AG04449 (cell line): ENCODE data around the gene LUM.

Experiments
- CTCF ChIA-PET: fragments of 350-600 bp; formaldehyde crosslinking; extraction: SDS; loops from one replicate; lab custom pipeline; 2021; ENCODE audit warnings: antibody characterized with exemption; lab: Yijun Ruan, JAX
- POLR2A ChIA-PET: fragments of 400-600, 350-600 bp; formaldehyde crosslinking; extraction: SDS; loops from one replicate; lab custom pipeline; 2020; ENCODE audit warnings: antibody characterized with exemption, inconsistent platforms; lab: Yijun Ruan, JAX
- DNase-seq: peaks from one replicate; pipeline ENCODE4 v3.0.0-alpha.2; 2010; ENCODE audit warnings: low read depth, low spot score
- H3K4me3 ChIP-seq: 2 replicates; pipeline ENCODE4 v1.5.1; 2011; ENCODE audit warnings: low read depth, mild to moderate bottlenecking, control low read depth, low read length
- CTCF ChIP-seq: IDR thresholded peaks from one replicate; pipeline ENCODE4 v1.5.1; 2011; ENCODE audit warnings: mild to moderate bottlenecking, moderate library complexity, low read length, control low read depth, inconsistent platforms; ENCODE audit not compliant: insufficient read depth; ENCODE audit errors: missing control alignments

The LUM gene

GRCh38 chr12:91099836-91100235, 11.5 kb downstream of the LUM start:
- ChIA-PET CTCF (interaction anchor here (0.6 to 2.4 kb wide), 4 partner anchors 9 to 256 kb away, joined by 3 to 27 read pairs (median 4); no protein-coding TSS in a partner anchor), POLR2A (interaction anchor here (0.6 kb wide), 1 partner anchor 26 kb away, joined by 3 read pairs; no protein-coding TSS in a partner anchor)
- H3K4me3 ChIP-seq, result no peak overlapping the region
- no peak for TF ChIP-seq CTCF
- DNase-seq, result no peak

GRCh38 chr12:91099341-91099740, 12.0 kb downstream of the LUM start:
- CTCF ChIA-PET, result interaction anchor here (0.6 to 2.4 kb wide), 5 partner anchors 9 to 256 kb away, joined by 3 to 27 read pairs (median 4); no protein-coding TSS in a partner anchor
- no peak for DNase-seq
- no peak for TF ChIP-seq CTCF
- POLR2A ChIA-PET, result interaction anchor here (0.6 to 1.2 kb wide), 3 partner anchors 9 to 229 kb away, joined by 3 to 5 read pairs (median 4); no protein-coding TSS in a partner anchor
- H3K4me3 ChIP-seq, result no peak overlapping the region

DNA sequence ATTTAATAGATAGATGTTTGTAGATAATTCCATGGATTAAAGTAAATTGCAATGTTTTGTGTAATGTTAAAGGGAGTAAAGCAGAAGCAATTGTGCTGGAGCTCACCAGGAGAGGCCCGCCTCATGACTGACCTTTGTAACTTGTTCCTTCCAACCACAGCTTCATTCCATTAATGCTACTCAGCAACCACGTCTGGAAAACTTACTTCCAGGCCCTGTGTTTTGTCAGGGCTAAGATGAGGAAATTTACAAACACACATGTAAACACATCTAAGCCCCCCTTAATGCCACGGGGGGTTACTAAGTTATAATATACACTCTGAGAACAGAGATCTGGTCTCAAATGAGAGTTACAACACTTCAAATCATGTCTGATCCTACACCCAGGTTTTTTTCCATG, 12.4 kb downstream of the LUM start:
- POLR2A ChIA-PET, result interaction anchor here (0.5 to 1.2 kb wide), 5 partner anchors 9 to 229 kb away, joined by 3 to 5 read pairs (median 3); no protein-coding TSS in a partner anchor

GRCh38 chr12:91098461-91098860, 12.8 kb downstream of the LUM start:
- POLR2A ChIA-PET, result interaction anchor here (0.5 to 1.2 kb wide), 4 partner anchors 10 to 230 kb away, joined by 3 to 5 read pairs (median 4); no protein-coding TSS in a partner anchor
- DNase-seq, result no peak
- no peak overlapping the region for H3K4me3 ChIP-seq
- CTCF ChIA-PET, result interaction anchor here (0.8 to 2.4 kb wide), 4 partner anchors 10 to 229 kb away, joined by 3 to 27 read pairs (median 5); partner anchors contain the start of gene LUM
- no peak for TF ChIP-seq CTCF

More for the DNA sequence above, 12.4 kb downstream of the LUM start:
- no peak for TF ChIP-seq CTCF
- no peak overlapping the region for H3K4me3 ChIP-seq
- CTCF ChIA-PET, result interaction anchor here (0.6 to 2.4 kb wide), 5 partner anchors 10 to 229 kb away, joined by 3 to 27 read pairs (median 5); partner anchors contain the start of gene LUM
- DNase-seq, result peak; percentile 78

DNA sequence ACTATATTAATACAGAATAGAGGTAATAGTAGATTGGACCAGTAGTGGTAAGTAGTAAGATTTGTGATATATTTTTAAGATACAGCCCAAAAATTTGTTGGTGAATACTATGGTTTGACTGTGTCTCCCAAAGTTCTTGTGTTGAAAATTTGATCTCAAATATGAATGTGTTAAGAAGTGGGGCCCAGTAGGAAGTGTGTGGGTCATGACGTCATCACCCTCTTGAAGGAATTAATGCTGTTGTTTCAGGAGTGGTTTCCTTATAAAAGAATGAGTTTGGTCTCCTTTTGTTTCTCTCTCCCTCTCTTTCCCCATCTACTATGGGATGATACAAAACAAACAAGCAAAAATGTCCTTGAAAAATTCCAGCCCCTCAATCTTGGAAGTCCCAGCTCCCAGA, 16.3 kb downstream of the LUM start:
- H3K4me3 ChIP-seq, result no peak overlapping the region
- POLR2A ChIA-PET, result no interaction called here
- TF ChIP-seq CTCF, result no peak
- CTCF ChIA-PET, result no interaction called here
- DNase-seq, result no peak

DNA sequence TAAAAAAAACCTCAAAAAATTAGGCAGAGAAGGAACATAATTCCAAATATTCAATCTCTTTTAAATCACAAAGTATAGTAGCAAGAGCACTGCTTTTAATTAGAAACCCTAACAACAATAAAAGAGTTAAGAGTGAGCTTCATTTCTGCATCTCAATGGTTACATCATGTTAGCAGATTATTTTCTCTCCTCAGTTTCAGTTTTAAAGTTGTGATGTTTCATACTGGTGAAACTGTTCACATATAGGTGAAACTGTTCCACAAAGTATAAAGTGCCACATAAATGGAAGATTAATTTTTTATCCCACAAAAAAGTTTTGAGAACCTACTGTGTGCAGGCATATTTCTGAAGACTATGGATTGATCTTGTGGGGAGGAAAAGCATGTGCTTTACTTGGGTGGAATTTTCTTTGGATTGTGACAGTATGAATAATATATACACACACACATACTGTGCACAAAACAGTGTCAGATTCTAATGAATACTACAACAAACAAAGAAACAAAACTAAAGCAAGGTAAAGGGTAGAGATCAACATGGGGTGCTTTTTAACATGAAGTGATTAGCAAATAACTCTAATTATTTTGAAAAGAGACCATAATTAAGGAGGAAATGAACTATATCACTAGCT, 17.1 kb downstream of the LUM start:
- ChIA-PET CTCF (no interaction called here), POLR2A (no interaction called here)
- TF ChIP-seq CTCF, result no peak
- no peak for DNase-seq
- H3K4me3 ChIP-seq, result no peak overlapping the region
